ENCODE results near the gene GPN1. TPM values are rescaled to one million over a fixed set of nuclear protein-coding genes. Genes with fewer than 3 reads are reported as not detected.

The GPN1 gene
- total RNA-seq, 1 experiment from 2014 or later, result 48.5 TPM

GRCh38 chr2:27645197-27645596 is 16.3 kb downstream of the GPN1 start:
- Mint-ChIP-seq H3K4me3 (no peak overlapping the region), H3K4me1 (no peaks in the 10 kb centered on the region), H3K27ac (no peak overlapping the region), H3K27me3 (ENCODE audit: low read depth) (no peaks in the 10 kb centered on the region), H3K9me3 (no peaks in the 10 kb centered on the region), H3K36me3 (ENCODE audit: insufficient read depth in 1 of 3, low read depth in 3 of 3) (peaks cover 14 to 65% (median 39%) of the 10 kb centered on the region in 3 experiments; a peak in 6 of 7 replicates)
- no peak for TF ChIP-seq CTCF (conservative IDR thresholded peaks at IDR 0.05)
- no peak for DNase-seq
- Histone ChIP-seq H4K8ac (replicated peaks; ENCODE audit: insufficient read length, low read depth, low read length) (no peak overlapping the region), H3K79me1 (ENCODE audit: insufficient read depth, low read depth, low read length, poor library complexity, severe bottlenecking) (no peaks in the 10 kb centered on the region), H3K79me2 (ENCODE audit: insufficient read depth, low read length) (no peaks in the 10 kb centered on the region), H3K27me3 (ENCODE audit: insufficient read depth, low read length) (no peaks in the 10 kb centered on the region), H2BK15ac (ENCODE audit: low read depth, low read length) (no peak overlapping the region), H3K18ac (ENCODE audit: insufficient read length, low read depth, low read length) (no peak overlapping the region), H2BK5ac (ENCODE audit: insufficient read length, low read length) (no peak overlapping the region), H3K9me3 (ENCODE audit: control insufficient read depth, low read depth, low read length) (no peaks in the 10 kb centered on the region), H2AFZ (ENCODE audit: low read length) (no peak overlapping the region), H2BK12ac (ENCODE audit: insufficient read length, low read depth, low read length) (no peak overlapping the region), H3K9ac (ENCODE audit: extremely low read depth, insufficient read length, low read length) (no peak overlapping the region), H3T11ph (ENCODE audit: low read length) (no peak overlapping the region), H3K4me2 (ENCODE audit: insufficient read depth, insufficient read length, low read length) (no peak overlapping the region), H3K4ac (ENCODE audit: low read depth, low read length) (no peak overlapping the region), H2BK120ac (ENCODE audit: low read depth, low read length, poor library complexity, severe bottlenecking) (no peak overlapping the region), H2AK5ac (ENCODE audit: insufficient read length, low read length) (no peak overlapping the region), H4K20me1 (ENCODE audit: control insufficient read depth, insufficient read depth, insufficient read length) (no peaks in the 10 kb centered on the region), H3K27ac (ENCODE audit: insufficient read length, low read depth, low read length) (no peak overlapping the region), H3K23me2 (ENCODE audit: insufficient read length, low read depth, low read length, poor library complexity, severe bottlenecking) (no peaks in the 10 kb centered on the region), H3K14ac (ENCODE audit: insufficient read depth, low read length) (no peak overlapping the region), H4K5ac (ENCODE audit: insufficient read length, low read depth, low read length) (no peak overlapping the region), H3K56ac (ENCODE audit: insufficient read length, low read depth, low read length) (no peak overlapping the region), H3K4me1 (ENCODE audit: insufficient read depth, low read length) (no peaks in the 10 kb centered on the region), H2BK20ac (ENCODE audit: low read depth, low read length, poor library complexity, severe bottlenecking) (no peak overlapping the region), H3K23ac (ENCODE audit: insufficient read length, low read depth, low read length) (no peak overlapping the region), H4K91ac (ENCODE audit: insufficient read length, low read depth, low read length) (no peak overlapping the region)
